GM18526 (cell line): ENCODE measurements around the gene NPHS1.

Experiments used
- POLR2A ChIP-seq: IDR thresholded peaks from 3 replicates; pipeline ENCODE4 v1.6.1; 2011; ENCODE audit not compliant: insufficient read length; ENCODE audit errors: extremely low read depth

The NPHS1 gene

DNA sequence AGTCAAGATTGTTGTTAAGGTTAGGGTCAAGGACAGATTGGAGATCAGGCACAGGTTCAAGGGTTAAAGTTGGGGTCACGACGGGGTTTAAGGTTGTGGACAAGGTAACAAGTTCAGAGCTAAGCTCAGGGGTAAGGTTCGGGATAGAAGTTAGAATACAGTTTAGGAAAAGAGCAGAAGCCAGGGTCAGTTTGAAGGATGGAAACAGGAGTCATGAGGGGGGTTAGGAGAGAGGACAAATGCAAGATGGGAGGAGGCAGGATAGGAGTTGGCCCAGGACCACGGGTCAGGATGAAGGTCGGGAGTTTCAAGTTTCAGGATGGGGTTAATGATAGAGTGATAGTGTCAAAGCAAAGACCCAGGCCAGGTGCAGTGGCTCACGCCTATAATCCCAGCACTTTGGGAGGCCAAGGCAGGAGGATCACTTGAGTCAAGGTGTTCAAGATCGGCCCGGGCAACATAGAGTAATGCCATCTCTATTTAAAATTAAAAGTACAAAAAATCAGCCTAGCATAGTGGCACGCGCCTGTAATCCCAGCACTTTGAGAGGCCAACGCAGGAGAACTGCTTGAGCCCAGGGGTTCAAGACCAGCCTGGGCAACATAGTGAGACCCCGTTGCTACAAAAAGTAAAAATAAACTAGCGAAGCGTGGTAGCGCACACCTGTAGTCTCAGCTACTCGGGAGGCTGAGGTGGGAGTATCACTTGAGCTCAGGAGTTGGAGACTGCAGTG is 7.7 kb downstream of the NPHS1 start:
- no peak for TF ChIP-seq POLR2A

DNA sequence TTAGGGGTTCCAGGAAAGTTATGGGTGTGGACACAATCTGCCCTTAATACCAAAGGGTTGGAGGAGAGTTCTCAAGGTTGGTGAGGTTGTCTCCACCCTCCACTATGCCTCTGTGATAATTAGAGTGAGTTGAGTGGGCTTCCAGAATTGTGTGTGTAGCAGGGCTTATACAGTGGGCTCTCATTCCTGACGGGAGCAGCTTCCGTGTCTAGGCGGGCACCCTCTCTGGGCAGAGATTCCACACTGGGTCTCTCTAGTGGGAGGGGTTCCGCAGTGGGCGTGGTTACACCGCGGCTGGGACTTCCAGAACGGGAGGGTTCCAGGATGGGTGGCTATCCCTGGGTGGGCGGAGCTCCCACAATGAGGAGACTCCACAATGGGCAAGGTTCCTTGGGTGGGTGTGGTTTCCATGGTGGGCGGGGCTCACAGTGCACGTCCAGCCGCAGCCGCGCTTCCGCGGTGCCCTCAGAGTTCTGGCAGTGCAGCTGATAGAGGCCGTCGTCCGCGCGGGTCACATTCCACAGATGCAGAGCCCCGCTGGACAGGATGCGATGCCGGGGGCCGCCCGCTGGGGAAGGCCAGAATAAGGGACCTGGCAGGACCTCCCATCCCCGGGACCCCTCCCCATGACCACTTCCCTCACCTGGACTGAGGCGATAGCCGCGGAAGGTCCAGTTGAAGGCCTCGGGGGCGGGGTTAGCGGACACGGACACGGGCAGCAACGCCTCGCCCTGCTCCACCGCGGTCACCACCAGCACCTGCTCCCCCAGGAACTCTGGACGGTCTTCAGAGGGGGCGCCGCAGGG is 8.4 kb downstream of the NPHS1 start:
- TF ChIP-seq POLR2A, result no peak

DNA sequence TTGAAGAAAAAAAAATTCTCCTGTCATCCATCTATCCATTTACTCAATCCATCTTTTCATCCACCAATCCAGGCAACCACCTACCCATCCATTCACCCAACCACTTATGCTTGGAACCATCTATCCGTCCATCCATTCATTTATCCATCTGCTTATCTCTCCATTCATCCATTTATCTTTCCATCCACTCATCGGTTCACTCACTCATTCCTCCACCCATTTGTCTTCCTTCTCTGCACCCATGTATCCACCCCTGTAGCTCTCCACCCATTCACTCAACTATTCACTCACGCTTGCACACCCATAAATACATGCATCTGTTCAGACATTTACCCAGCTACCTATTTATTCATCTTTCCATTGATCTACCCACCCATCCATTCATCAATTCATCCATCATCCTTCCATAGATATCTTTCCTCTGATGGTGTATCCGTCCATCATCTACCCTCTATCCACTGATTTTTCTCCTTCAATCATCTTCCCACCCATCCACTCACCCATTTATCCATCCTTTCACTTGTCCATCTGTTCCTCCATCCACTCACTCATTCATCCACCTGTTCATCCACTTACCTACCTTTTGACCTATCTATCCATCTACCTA is 9.5 kb downstream of the NPHS1 start:
- no peak for TF ChIP-seq POLR2A

DNA sequence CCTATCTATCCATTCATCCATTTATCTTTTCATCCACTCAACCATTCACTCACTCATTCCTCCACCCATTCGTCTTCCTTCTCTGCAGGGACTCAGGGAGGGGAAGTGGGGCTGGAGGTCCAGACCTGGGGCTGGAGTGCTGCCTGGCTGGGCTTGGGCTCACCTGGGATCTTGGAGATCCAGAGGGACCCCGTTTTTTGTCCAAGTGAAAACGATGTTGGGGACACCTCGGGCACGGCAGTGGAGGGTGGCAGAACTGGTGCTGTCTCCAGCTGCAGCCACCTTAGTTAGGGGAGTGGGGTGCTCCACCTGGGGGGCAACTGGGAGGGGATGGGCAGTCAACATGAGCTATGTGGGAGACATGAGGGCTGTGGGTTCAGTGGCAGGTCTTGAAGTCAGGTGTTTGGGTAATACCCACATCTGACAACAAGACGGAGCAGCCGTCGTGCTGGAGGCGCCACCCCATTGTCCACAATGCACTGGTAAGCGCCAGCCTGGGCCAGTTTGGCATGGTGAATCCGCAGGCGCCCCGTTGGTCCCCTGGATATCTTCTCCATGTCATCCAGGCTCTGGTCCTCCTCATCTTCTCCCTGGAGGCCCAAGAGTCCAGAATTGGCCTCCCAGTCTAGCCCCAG is 10.2 kb downstream of the NPHS1 start:
- TF ChIP-seq POLR2A, result no peak

DNA sequence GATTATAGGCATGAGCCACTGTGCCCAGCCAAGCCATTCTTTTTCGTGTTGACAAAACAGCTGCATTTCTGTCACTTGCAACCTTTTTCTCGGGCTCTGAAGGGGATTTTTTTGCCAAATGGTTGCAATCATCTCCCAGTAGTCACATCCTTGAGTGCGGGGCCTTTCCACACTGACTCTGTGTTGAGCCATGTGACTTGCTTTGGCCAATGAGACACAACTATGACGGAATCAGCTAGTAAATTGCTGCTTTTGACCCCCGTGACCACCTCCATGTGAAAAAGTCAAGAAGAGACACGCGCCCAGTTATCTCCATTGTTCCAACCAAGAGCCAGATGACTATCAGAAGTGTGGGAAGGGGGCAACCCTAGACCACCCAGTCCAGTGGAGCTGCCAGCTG is 18.3 kb downstream of the NPHS1 start:
- TF ChIP-seq POLR2A, result no peak

DNA sequence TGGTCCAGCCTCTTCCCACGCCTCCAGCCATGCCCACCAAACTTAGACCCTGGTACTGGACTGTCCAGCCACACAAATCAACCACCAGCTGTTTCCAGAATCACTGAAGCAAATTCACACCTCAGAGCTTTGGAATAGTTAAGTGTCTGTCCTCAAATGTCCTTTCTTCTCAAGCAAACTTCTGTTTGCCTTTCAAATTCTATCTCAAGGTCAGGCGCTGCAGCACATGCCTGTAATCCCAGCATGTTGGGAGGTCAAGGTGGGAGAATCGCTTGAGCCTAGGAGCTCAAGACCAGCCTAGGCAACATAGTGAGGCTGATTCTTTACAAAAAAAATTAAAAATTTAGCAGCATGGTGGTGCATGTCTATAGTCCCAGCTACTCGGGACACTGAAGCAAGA is 20.2 kb downstream of the NPHS1 start:
- TF ChIP-seq POLR2A, result no peak

DNA sequence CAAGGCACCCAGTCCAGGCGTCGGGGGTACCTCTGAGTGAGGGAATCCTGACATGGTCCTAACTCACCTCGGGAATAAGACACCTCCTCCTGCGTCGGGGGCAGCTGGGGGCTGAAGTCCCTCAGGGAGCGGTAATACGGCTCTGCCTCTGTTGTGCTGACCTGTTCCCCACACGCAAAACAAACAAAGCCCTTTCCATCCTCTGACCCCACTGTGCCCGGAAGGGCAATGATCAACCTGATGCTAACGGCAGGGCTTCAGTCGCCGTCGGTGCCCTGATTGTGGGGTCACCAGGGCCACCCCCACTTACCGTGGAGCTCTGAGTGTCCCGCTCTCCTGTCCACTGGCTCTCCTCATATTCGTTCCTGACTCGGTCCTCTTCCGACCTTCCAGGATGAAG is 21.3 kb downstream of the NPHS1 start:
- no peak for TF ChIP-seq POLR2A

DNA sequence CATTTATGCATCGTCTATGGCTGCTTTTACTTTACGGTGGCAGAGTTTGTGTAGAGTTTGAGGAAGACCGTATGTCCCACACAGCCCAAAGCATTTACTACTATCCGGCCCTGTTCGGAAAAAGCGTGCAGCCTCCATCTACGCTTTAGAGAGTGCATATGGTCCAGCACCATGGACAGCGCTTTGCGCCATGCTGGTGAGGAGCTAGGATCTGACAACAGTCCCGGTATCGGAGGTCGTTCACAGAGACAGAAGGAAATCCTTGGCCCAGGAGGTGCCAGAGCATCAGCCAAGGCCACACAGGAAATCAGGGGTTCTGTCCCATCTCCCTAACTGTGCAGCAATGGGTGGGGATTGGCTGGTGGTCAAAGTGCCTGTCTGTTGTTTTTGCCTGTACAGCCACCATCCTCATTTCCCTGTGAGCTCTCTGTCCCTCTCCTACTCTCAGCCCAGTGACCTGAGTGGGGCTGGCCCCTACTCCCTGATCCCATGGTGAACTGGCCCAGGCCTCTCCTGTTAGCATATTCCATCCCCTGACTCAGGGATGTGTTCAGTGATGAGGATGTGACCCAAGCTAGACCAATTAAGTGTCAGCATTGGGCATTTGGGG is 23.5 kb downstream of the NPHS1 start:
- no peak for TF ChIP-seq POLR2A

DNA sequence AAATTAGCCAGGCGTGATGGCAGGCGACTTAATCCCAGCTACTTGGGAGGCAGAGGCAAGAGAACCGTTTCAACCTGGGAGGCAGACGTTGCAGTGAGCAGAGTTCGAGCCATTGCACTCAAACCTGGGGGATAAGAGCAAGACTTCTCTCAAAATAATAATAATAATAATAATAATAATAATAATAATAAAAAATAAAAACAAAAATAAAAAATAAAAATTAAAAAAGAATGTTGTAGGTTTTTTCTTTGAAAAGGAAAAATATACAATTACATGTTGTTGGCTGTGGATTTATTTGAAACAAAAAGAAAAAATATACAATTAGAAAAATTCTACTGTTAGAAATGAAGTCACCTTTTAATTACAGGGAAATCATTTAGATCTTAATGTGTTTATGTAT is 28.2 kb downstream of the NPHS1 start:
- no peak for TF ChIP-seq POLR2A

DNA sequence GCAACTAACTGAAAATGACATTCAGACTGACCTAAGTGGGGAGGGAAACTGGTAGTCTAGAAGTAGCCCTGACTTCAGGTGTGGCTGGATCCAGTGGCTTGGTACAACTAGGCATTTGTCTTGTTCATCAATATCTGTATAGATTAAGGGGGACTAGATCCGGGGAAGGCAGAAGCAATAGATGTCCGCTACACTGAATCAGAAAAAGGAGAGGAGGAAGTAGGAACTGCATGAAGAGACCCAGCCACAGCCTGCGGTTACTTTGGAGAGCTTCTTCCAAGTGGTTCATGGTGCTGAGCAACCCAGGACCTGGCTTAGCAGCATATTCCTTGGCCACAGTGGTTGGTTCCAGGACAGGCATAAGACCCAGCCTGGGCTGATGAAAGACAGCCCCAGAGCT is 29.7 kb downstream of the NPHS1 start:
- no peak for TF ChIP-seq POLR2A

DNA sequence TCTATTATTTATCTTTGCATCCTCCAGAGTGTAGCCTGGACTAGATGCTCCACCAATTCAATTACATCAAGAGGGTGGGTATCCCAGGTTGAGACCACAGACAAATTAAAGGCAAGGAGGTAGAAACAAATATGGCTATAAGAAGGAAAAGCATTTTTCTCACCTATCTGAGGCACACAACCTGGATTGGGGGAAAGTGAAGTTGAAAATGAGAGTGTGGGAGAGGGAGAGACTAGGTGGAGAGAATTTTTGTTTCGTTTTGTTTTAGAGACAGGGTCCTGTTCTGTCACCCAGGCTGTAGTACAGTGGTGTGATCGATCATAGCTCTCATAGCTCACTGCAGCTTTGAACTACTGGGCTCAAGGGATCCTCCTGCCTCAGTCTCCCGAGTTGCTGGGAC is 33.9 kb downstream of the NPHS1 start:
- no peak for TF ChIP-seq POLR2A

DNA sequence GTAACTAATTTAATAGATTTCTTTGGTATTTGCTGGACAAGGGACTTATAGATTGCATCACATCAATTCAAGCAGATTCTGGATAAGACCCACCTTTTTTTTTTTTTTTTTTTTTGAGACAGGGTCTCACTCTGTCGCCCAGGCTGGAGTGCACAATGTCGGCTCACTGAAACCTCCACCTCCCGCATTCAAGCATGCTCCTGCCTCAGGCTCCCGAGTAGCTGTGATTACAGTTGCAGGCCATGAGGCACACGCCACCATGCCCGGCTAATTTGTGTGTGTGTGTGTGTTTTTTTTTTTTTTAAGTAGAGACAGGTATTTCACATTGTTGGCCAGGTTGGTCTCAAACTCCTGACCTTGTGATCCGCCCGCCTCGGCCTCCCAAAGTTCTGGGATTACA is 35.5 kb downstream of the NPHS1 start:
- no peak for TF ChIP-seq POLR2A

DNA sequence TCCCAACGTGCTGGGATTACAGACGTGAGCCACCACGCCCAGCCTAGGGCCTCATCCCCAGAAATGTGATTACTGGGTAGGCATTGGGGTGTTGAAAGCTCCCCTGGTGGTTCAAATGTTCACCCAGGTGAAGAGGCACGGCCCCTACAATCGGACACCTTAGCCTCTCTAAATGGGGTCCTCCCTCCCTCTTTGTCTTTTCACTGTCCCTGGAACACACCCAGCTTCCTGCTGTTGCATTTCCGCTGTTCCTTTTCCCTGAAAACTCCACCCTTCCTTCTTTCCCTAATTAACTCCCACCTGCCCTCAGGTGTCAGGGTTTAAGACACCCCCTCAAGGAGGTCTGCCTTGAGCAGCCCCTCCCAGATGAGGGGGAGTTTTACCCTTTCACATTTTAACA is 36.0 kb downstream of the NPHS1 start:
- TF ChIP-seq POLR2A, result no peak

DNA sequence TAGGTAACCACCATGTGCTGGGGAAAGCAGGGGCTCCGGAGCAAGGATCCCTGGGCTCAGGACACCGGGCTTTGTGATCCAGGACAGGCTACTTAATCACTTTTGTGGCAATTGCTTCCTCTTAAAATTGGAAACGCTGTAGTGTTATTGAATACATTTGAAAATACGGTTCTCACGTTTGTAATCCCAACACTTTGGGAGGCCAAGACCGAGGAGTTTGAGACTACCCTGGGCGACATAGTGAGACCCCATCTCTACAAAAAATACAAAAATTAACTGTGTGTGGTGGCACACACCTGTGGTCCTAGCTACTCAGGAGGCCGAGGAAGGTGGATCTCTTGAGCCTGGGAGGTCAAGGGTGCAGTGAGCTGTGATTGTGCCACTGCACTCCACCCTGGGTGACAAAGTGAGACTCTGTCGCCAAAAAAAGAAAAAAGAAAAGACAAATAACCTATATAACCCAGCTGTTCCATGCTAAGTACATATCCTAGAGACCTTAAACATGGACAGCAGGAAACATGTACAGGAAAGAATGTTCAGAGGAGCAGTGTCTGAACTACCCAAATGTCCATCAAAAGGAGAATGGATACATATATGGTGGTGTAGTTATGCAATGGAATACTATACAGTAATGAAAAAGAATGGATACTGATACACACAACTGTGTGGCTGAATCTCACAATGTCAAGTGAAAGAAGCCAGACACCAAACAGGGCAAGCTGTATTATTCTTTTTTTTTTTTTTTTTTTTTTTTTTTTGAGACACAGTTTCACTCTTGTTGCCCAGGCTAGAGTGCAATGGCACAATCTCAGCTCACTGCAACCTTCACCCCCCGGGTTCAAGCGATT is 39.0 kb downstream of the NPHS1 start:
- TF ChIP-seq POLR2A, result no peak
